22Rv1 (cell line): ENCODE measurements around the gene STRBP.

Source experiments
- ZFX ChIP-seq: fragments of 450-650 bp; IDR thresholded peaks from 2 replicates; pipeline ENCODE4 v1.6.1; 2017; ENCODE audit warnings: antibody characterized with exemption, borderline replicate concordance
- TF ChIP-seq, protein P1 (sequence below): fragments of 450-650 bp; IDR thresholded peaks from 2 replicates; pipeline ENCODE4 v1.5.1; 2017; ENCODE audit warnings: mild to moderate bottlenecking

DNA sequence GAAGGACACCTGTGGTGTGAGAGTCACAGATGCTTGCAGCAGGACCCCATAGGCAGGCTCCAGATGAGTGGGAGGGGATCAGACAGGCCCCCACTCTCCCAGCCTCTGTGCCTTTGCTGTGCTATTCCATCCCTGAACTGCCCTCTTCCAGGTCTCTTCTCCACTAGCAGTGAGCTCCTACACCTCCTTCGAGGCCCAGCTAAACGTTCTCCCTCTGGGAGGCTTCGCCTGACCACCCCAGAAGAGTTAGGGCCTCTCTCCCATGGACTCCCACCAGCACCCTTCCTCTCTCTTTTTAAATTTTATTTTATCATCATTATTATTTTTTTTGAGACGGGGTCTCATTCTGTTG is 35.9 kb upstream of the STRBP start:
- TF ChIP-seq, protein P1, sequence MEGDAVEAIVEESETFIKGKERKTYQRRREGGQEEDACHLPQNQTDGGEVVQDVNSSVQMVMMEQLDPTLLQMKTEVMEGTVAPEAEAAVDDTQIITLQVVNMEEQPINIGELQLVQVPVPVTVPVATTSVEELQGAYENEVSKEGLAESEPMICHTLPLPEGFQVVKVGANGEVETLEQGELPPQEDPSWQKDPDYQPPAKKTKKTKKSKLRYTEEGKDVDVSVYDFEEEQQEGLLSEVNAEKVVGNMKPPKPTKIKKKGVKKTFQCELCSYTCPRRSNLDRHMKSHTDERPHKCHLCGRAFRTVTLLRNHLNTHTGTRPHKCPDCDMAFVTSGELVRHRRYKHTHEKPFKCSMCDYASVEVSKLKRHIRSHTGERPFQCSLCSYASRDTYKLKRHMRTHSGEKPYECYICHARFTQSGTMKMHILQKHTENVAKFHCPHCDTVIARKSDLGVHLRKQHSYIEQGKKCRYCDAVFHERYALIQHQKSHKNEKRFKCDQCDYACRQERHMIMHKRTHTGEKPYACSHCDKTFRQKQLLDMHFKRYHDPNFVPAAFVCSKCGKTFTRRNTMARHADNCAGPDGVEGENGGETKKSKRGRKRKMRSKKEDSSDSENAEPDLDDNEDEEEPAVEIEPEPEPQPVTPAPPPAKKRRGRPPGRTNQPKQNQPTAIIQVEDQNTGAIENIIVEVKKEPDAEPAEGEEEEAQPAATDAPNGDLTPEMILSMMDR: no peak
- no peak for TF ChIP-seq ZFX
